Activated effector memory CD4-positive, alpha-beta T cell treated with Interleukin-2 at 50 U/mL for 16 hours (primary cell): Measurements from ENCODE around the gene HPSE.
A peak's percentile ranks its signal among the peaks of the same experiment; 100 is the strongest.

Source experiments
- DNase-seq: peaks from one replicate; pipeline ENCODE4 v3.0.0-alpha.2; 2020

HPSE gene

DNA sequence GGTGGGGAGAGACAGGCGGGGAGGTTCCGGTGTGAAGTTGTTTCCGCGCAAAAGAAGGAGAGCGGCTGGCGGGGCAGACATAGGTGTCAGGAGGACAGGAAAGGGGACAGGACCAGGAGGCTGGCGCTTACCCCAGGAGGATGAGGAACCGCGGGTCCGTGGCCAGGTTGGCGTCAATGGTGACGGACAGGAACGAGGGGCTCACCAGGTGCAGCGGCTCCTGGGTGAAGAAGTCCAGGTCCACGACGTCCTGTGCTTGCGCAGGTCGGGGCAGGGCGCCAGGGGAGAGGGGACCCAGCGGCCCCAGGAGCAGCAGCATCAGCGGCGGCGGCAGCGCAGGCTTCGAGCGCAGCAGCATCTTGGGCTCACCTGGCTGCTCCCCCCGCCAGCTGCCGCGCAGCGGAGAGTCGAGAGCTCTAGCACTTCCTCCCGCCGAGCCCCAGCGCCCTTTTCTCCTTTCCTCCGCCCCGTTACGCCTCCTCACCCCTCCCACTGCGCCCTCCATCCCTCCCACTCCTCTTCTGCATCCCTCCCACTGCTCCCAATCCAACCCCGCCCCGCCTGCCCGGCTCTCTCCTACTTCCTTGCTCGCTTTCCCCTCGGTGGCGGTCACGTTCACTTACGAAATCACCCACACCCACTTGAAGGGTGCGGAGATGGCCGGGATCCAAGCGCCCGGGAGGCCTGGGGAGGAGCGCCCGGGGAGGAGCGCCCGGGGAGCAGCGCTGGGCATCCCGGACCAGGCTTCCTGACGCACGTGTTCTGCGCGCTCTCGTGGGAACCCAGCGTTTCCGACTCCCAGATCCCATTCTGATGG, at the start of gene HPSE:
HPSE (minus strand) TSS at position 424 of the 817 bp plus-strand sequence; CDS start at position 358, 66 bp downstream.
- peak; percentile 61 for DNase-seq

DNA sequence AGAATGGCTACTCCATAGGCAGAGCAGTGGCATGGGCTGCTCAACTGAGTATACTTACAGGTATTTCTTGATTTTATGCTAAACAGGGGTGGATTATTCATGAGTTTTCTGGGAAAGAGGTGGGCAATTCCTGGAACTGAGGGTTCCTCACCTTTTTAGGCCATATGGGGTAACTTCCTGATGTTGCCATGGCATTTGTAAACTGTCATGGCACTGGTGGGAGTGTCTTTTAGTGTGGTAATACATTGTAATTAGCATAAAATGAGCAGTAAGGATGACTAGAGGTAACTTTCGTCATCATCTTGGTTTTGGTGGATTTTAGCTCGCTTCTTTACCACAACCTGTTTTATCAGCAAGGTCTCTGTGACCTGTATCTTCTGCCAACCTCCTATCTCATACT, 48.2 kb upstream of the HPSE start:
- DNase-seq = no peak

DNA sequence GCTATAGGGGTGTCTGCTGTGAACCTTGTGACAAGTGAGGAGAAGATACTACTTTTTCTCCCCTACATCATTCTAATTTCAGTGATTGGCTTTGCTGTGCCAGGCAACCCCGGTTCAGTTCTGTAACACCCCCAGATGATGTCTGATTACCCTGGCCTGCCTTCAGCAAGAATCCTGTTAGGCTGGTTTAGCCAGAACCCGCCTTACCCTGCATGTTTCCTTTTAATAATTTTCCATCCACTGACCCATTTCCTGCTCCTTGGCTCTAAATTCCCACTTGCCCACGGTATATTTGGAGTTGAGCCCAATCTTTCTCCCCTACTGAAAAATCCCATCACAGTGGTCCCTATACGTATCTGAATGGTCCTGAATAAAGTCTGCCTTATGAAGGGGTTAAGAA, 46.5 kb upstream of the HPSE start:
- no peak for DNase-seq

DNA sequence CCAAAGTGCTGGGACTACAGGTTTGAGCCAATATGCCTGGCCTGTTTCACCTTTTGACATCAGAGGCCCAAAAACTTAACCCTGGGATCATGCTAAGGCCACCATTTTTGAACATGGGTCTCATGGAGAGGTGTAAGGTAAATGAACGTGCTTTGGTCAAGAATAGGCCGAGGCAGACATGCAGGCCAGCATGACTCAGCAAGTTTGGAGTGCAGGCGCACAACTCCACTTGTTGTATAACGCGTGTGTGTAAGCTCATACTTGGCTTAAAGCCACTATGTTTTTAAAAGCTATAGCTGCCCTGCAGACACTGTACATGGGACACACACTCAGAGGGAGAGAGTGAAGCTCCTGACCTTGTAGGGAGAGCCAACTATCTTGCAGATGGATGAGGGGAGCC, 43.8 kb upstream of the HPSE start:
- DNase-seq = no peak

DNA sequence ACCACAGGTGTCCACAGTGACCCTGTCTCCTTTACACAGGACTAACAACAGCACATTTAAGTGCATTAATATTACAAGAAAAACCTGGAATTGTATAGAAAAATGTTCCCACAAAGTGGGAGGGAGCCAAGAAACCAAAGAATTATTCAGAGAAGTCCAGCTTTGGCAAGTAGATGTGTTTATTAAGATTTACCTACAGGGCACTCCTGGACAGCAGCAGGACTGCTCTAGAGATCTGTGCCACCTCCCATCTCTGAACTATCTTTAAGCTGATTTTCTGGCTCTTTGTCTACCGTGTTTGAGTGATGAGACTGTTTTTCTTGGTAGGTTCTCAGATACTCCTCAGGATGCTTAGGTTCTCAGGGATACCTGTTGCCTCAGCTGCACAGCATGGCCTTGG, 38.3 kb upstream of the HPSE start:
- DNase-seq = no peak

DNA sequence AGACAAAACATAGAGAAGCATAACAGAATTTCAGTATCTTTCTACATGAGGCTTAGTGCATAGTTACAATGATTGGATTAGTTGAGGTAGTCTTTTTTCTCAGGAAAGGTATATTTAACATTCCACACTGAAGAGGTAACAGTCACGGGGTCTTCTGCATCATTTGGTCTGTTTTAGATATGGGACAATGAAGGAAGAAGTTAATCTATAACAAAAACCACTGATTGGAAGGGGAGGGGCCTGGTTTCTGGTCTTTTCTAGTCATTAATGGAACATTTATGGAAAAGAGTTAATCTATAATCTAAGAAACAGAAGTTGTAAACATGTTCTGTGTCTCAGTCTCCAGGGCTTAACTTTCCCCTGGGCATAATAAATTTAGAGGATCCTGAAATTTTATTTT, 37.3 kb upstream of the HPSE start:
- no peak for DNase-seq

GRCh38 chr4:83371235-83371634, 36.6 kb upstream of the HPSE start:
- no peak for DNase-seq

GRCh38 chr4:83370640-83370906, 35.9 kb upstream of the HPSE start:
- no peak for DNase-seq

DNA sequence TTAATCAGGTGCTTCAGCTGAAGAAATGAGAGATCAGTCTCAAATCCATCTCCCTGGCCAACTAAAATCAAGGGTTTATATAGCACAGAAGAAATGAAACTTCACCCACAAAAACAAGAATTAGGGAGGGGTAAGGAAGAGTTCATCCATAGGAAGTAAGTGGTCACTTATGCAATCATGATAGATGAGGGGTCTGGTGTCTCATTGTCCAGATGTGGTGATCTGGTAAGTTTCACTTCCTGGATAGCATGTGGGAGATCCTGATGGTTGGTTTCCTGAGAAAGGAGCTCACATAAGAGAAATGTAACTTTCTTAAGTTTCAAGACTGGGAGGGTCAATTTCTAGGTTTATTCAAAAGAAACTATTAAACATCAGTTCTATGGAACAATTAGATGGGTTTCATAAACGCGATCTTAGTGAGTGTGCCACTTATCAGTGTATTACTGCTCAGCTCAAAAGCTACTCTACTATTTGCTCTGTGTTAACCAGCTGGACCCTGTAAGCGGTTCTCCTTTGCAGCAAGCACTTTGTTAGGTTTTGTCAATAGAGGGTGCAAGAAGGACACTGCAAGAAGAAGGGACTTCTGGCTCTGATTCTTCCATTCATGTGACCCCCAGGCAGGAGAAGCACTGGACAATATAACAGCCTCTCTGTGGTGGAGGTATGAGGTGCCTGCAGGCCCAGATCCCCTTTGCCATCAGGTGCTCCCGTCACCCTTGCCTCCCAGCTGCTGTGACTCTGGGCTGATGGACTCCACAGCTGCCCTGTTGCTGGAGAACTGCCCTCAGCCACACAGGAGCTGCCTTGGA, 35.4 kb upstream of the HPSE start:
- DNase-seq = no peak

GRCh38 chr4:83364312-83364711, 29.7 kb upstream of the HPSE start:
- no peak for DNase-seq

DNA sequence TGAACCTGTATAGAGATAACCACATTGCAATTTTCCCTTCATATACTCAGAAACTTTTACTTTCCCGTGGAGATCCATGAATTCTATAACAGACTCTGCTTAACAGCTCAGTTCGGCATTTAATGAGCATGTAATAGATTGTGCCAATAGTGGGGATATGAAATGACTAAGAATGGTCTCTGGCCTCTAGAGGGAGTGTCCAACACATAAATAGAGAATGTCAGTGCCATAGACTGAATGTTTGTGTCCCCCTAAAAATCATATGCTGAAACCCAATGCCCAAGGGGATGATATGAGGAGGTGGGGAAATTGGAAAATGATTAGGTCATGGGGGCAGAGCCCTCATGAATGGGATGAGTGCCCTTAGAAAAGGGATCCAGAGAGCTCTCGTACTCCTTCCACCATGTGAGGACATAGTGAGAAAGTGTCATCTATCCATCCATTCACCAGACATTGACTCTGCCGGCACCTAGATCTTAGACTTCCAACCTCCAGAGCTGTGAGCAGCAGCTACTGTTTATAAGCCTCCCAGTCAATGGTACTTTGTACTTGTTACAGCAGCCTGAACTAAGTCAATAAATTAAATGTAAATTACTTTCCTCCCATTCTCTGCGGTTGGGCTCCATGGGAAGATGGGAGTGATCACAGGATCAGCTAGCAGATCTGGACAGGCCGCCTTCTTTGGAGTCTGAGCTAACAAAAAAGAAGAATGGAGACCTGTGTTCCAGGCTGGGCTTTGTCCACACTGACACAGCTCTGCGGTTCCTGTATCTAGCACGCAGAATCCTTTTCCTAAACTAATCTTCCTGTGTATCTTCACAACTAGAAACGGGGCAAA, 28.1 kb upstream of the HPSE start:
- DNase-seq = no peak

- DNase-seq = no peak
These were observed 26.9 kb upstream of the HPSE start for GRCh38 chr4:83361416-83362103.

DNA sequence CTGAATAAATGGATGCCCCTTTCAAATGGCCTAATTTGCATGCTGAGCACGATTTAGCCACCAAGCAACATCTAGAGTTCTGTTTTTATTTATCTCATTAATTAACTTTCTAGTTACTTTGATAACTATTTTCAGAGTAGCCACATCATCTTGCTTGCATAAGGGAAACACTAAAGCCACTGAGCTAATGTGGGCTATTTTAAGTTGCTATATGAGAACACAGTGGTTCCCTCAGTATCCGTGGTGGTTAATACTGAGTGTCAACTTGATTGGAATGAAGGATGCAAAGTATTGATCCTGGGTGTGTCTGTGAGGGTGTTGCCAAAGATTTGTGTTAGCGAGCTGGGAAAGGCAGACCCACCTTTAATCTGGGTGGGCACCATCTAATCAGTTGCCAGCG, 25.4 kb upstream of the HPSE start:
- no peak for DNase-seq

GRCh38 chr4:83358410-83358809, 23.8 kb upstream of the HPSE start:
- DNase-seq = no peak

GRCh38 chr4:83356899-83357661, 22.4 kb upstream of the HPSE start:
- DNase-seq = no peak

GRCh38 chr4:83353516-83353915, 18.9 kb upstream of the HPSE start:
- no peak for DNase-seq

DNA sequence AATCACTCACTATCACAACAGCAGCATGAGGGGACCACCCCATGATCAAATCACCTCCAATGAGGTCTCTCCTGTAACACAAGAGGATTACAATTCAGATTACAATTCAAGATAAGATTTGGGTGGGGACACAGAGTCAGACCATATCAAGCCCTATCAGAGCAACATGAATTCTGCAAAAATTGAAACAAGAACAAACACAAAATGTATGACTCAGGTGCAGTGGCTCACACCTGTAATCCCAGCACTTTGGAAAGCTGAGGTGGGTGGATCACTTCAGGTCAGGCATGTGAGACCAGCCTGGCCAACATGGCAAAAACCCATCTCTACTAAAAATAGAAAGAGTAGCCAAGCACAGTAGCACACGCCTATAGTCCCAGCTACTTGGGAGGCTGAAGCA, 13.4 kb upstream of the HPSE start:
- no peak for DNase-seq

- DNase-seq = no peak
These were observed 7.8 kb upstream of the HPSE start for GRCh38 chr4:83342476-83342875.

DNA sequence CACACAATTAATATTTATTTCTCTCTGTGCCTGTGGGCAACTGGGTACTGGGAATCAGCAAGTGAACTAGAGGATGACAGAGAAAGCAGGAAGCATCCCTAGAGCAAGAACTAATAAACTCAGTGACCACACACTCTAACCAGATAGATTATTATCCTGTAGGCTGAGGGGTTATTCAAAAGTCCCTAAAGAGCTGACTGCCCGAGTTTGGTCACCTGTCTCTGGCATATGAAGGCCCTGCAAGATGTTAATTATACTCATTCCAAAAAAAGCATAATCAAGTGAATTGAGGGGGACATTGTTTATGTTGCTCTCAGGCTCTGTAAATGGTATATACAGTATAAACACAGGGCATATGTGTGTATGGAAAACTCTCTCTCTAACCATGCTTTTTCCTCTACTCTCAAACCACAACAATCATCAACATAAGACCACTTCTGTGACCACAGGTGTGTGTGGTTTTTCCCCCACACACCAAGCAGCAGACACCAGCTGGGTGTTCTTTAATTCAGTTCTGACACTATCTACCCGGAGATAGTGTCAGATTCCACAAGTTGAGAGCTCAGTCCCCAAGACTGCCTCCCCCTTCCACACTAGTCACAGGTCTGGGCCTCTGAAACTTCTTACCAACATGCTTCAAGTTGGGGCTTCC, 6.2 kb upstream of the HPSE start:
- DNase-seq = no peak

- DNase-seq = no peak
These were observed 4.9 kb upstream of the HPSE start for GRCh38 chr4:83339573-83339972.

DNA sequence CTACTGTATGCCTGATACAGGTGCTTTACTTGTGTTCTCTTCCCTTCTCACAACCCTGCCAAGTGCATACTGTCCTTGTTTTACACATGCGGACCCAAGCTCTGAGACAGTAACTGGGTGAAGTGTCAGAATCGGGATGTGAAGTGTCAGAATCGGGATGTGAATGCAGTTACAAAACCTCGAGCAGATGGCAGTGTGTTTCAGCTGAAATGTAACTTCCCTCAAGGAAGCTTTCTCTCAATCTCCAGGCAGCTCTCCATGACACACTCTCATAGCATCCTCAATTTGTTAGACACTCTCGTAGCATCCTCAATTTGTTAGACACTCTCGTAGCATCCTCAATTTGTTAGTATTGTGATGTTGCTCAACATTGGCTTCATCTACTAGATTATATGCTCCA, 1.1 kb upstream of the HPSE start:
- DNase-seq = no peak

DNA sequence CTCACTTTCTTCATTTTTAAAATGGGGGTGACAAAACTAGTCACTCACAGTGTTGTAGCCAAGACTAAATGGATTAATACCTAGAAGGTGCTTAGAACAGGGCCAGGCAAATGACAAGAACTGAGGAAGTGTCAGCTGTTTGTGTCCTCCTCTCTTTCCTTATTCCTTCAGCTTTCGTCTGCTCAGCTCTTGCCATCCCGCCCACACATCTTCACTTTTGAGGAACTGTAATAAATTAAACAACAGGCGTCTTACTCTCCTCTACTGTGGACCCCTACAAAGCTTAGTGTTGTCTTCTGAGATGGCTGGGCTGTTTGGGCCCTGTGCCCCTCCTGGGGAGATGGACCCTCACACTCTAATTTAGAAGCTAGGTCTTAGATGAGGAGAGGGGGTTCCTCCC, 2.7 kb downstream of the HPSE start:
- DNase-seq = no peak
